D341Med (cell line): Measurements from ENCODE around the gene NLGN2.

Experiments
- DNase-seq: peaks from one replicate; pipeline ENCODE4 v3.0.0; 2012; ENCODE audit warnings: low spot score

Gene NLGN2

DNA sequence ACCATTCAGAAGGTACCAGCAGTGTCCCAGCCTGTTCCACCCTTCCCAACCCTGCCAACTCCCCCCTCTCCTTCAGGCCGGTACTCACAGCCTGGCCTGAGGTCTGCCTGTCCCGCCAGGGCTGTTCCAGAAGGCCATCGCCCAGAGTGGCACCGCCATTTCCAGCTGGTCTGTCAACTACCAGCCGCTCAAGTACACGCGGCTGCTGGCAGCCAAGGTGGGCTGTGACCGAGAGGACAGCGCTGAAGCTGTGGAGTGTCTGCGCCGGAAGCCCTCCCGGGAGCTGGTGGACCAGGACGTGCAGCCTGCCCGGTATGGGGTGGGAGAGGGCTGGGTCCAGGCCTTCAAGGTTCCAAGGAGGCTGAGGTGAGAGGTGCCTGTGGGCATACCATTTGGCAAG is 7.2 kb downstream of the NLGN2 start:
- no peak for DNase-seq

DNA sequence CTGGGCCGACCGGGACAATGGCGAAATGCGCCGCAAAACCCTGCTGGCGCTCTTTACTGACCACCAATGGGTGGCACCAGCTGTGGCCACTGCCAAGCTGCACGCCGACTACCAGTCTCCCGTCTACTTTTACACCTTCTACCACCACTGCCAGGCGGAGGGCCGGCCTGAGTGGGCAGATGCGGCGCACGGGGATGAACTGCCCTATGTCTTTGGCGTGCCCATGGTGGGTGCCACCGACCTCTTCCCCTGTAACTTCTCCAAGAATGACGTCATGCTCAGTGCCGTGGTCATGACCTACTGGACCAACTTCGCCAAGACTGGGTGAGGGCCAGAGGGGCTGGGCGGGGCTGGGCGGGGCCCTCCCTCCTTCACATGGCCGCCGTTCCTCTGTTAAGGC is 8.1 kb downstream of the NLGN2 start:
- no peak for DNase-seq

DNA sequence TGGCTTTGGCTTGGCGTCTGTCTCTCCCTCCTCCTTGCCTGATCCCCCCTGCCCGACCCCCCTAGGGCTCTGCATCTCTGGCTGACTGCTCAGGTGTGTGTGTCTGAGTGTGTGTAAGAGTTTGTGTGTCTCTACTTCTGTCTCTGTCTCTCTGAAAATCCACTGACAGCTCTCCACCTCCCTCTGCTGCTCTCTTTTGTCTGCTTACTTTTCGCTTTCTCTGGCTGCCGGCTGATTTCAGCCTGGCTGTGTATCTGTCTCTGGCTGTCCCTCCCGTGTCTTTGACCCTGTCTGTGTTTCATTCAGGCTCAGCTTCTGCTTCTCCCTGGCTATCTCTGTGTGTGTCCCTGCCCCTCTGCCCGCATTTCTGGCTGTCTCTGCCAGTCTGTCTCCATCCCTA is 8.7 kb downstream of the NLGN2 start:
- no peak for DNase-seq

DNA sequence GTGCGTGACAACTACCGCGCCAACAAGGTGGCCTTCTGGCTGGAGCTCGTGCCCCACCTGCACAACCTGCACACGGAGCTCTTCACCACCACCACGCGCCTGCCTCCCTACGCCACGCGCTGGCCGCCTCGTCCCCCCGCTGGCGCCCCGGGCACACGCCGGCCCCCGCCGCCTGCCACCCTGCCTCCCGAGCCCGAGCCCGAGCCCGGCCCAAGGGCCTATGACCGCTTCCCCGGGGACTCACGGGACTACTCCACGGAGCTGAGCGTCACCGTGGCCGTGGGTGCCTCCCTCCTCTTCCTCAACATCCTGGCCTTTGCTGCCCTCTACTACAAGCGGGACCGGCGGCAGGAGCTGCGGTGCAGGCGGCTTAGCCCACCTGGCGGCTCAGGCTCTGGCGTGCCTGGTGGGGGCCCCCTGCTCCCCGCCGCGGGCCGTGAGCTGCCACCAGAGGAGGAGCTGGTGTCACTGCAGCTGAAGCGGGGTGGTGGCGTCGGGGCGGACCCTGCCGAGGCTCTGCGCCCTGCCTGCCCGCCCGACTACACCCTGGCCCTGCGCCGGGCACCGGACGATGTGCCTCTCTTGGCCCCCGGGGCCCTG is 9.5 kb downstream of the NLGN2 start:
- DNase-seq, result no peak

DNA sequence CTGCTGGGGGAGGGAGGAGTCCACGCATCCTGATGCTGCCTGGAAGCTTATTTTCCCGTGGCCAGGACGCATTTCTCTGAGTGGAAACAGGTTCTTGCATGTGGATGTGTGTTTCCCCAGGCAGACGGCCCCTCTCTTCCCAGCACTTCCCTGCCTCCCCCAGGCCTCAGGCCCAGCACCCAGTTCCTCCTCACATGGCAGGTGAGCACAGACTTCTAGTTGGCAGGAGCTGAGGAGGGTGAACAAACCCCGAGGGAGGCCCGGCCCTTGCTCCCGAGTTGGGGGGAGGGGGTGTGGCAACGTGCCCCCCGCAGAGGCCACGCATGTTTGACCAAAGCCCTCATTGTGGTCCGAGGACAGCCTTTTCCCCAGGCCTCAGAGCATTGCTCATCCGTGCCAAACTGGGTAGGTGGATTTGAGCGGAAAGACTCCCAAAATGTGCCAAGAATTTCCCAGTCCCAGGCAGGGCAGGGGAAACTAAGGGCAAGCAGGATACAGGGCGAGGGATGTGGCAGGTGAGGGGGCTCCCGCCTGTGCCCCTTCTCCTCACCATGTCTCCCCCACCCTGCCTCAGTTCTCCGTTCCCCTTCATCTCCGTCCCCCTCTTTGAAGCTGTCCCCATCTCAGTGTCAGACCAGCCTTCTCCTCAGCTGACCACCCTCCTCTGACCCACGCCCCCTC is 11.0 kb downstream of the NLGN2 start:
- no peak for DNase-seq

DNA sequence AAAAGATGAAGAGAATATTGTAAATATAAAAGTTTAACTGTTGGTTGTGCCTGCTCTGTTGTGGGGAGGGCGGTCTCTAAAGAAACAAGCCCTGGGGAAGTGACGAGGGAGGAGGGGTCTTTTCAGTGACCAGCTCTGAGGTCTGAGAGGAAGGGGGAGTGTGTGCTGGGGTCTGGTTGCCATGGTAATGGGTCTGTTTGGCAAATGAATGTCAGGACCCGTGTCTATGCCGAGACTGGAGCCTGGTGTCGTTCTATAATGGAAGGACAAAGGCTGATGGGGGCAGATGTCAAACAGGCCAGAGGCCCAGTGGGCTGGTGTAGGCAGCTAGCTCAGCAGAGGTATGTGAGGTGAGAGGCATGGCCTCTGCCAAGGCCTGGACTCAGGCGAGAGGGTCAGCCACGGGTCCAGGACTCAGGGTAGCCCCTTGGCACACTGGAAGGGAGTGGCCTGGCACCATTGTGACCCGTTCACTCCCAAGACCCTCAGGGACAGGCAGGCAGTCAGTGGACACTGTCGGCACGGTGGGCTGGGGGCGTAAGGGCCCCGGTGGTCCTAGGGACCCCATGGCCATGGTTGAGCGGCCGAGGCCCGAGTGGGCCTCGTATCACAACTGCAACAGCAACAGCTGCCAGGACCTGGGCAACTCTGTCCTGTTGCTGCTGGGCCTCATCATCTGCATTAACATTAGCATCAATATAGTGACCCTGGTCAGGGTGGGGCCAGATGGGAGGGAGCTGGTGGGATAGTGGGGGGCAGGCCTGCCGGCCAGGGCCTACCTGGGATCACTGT is 12.4 kb downstream of the NLGN2 start, which contains the start of gene SPEM1:
TSS of gene SPEM1 (plus strand) at position 506 of the 792 bp plus-strand sequence. CDS start at position 567, 61 bp downstream.
- DNase-seq, result no peak

DNA sequence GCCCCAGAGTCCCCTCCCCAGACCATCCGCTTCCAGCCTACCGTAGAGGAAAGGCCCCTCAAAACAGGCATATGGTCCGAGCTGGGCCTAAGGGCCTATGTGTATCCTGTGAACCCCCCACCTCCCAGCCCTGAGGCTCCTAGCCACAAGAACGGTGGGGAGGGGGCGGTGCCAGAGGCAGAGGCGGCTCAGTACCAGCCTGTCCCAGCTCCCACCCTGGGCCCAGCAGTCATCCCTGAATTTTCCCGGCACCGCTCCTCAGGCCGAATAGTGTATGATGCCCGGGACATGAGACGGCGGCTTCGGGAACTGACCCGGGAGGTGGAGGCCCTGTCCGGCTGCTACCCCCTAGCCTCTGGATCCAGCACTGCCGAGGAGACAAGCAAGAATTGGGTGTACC is 13.5 kb downstream of the NLGN2 start:
- DNase-seq, result no peak

DNA sequence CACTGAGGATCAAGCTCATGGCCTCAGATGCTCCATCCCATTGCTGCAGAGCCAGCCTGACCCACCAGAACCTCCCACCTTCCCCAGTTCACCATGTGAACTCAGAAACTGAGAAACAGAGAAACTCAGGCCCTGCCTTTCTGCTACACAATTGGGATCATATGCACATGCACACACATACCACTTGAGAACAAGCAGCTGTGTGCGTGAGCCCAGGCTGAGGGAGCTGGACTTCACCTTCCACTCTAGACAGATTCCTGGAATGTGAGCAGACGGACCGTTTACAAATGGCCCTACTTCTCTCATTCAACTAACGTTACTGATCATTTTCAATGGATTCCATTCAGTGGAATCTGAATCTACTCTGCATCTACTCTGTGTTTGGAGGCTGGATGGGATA is 16.0 kb downstream of the NLGN2 start:
- DNase-seq, result no peak

DNA sequence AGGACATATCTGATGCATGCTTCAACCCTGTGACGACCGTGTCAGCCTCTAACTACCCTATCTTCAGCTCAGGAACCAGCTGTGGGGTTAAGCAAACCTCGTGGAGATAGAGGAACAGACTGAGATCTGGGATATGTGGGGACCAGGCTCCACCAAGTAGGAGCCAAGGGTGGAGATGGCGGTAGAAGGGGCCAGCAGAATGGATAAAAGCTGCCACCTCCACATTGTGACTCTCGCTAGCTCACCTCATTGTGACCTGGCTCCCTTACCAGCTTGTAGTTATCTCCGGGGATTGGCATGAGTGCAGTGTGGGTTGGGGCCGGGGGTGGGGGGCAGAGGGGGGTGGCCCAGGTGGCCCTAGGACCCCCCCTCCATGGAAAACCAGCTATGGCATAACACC is 17.7 kb downstream of the NLGN2 start, which contains the start of gene SPEM2:
TSS of gene SPEM2 (plus strand) at position 301 of the 400 bp plus-strand sequence. CDS start at position 374, 73 bp downstream.
- no peak for DNase-seq

DNA sequence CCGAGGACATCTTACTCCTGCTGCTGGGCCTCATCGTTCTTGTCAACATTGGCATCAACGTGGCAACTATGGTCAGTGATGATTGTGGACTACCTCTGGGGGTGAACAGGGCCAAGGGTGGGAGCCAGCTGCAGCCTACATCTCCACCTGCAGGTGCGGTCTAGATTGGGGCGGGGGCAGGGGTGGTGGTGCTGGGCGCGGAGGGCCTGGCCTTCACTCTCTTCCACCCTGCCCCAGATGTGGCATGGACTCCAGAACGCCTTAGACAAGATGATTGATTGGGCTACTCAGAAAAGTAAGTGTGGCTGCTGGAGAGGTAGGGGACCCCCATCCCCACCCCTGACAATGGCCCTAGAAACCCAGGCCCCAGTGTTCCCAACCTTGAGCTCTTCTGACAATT is 18.1 kb downstream of the NLGN2 start:
- DNase-seq, result no peak

DNA sequence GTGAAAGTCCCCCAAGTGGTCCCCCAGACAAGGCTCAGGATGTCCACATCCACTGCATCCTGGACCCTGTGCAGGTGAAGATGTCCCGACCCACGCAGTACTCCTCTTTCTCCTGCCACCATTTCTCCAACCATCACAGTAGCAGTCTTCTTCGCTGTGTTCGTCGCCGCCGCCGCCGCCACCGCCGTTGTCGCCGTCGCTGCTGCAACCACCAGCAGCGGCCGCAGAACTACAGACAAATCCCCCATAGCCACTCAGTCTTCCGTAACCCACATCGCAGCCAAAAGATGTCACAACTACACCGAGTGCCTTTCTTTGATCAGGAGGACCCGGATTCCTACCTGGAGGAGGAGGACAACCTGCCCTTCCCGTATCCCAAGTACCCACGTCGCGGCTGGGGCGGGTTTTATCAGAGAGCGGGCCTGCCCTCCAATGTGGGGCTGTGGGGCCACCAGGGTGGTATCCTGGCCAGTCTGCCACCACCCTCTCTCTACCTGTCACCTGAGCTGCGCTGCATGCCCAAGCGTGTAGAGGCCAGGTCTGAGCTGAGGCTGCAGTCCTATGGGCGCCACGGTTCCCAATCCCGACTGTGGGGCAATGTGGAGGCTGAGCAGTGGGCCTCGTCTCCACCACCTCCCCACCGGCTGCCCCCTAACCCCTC is 18.7 kb downstream of the NLGN2 start:
- DNase-seq, result no peak

DNA sequence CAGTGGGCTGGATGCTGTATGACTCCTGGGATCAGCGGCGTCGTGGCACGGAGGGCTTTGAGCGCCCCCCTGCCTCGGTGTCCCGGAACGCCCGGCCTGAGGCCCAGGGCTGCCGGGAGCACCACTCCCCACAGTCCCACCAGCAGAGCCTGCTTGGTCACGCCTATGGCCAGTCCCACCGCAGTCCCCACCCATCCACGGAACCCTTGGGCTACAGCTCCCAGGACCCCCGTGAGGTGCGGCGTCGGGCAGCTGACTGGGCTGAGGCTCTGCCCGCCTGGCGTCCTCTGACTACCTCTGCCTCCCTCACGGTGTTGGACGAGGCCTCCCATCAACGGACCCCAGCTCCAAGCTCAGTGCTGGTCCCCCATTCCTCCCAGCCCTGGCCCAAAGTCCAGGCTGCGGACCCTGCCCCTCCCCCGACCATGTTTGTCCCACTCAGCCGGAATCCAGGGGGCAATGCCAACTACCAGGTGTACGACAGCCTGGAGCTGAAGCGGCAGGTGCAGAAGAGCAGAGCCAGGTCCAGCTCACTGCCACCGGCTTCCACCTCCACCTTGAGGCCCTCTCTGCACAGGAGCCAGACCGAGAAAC is 19.3 kb downstream of the NLGN2 start:
- DNase-seq, result no peak

DNA sequence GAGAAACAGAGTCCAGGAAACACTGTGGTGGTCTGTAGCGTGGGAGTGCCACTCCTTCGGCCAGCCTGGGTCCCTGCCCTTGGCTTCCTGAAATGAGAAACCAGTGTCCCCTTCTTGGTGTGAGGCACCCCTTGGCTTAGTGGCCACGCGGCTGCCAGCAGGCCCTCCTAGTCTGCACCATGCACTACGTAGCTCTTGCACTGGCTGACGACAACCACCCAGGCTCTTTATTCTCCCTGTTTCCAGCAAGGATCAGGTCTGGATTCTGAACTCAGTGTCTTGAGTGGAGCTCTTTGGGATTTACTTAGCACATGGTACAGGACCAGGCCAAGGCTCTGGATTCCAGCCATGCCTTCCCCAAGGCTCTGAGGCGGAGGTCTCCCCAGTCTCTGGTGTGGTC is 19.9 kb downstream of the NLGN2 start:
- no peak for DNase-seq

DNA sequence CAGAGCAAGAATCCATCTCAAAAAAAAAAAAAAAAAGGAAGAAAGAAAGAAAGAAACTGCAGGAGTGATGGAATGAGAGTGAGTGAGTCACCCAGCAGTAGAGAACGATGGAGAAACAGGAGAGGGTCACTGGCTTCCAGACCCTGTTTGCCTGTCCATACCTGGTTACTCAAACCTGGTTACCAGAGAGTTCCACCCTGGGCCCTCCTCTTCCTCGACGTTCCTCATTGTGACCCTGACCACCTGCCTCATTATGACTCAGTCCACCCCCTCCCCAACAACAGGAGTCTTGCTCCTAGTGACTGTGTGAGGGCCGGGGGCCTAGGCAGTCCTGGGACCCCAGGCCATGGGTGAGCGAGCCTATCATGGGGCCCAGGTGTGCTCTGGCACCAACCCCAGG is 20.9 kb downstream of the NLGN2 start, which contains the start of gene SPEM3:
TSS of gene SPEM3 (plus strand) at position 301 of the 400 bp plus-strand sequence. CDS start at position 347, 46 bp downstream.
- no peak for DNase-seq

DNA sequence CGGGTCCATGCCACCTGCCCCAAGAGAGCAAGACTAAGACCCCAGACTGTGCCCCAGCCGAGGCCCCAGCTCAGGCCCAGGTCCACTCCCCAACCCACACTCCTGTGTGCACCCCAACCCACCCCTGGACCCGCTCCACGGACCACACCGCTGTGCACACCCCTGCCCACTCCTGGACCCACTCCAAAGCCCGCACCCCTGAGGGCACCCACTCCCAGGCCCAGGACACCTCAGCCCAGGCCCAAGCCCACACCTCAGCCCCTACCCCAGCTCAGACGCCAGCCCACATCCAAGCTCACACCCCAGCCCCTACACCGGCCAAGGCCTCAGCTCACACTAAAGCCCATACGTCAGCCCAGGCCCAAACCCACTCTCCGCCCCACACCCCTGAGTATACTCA is 22.1 kb downstream of the NLGN2 start:
- DNase-seq, result no peak

DNA sequence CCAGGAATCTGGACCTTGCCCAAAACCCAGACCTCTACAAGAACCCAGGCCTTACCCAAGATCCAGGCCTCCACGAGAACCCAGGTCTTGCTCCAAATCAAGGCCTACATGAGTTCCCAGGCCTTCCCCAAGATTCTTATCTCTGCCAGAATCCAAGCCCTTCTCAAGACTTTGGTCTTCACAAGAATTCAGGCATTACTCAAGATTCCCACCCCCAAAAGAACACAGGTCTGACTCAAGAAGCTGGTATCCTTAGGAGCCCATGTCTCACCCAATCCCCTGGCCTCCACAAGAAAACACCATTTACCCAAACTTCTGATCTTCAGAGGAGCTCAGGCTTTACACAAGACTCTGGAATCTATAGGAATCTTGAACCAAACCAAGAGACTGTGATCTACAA is 23.6 kb downstream of the NLGN2 start:
- no peak for DNase-seq

DNA sequence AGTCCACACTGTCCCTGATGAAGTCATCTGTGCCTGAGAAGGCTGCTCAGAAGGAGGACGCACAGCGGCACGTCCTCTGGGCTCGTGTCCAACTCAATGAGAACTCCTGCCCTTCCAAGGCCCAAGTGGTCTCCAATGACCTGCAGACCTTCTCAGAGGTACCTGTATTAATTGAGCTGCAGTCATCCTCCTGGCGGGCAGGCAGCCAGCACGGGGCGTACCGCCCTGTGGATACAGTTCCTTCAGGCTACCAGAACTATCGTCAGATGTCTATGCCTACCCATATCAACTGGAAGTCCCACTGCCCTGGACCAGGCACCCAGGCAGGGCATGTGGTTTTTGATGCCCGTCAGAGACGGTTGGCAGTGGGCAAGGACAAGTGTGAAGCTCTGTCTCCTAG is 24.7 kb downstream of the NLGN2 start:
- no peak for DNase-seq

DNA sequence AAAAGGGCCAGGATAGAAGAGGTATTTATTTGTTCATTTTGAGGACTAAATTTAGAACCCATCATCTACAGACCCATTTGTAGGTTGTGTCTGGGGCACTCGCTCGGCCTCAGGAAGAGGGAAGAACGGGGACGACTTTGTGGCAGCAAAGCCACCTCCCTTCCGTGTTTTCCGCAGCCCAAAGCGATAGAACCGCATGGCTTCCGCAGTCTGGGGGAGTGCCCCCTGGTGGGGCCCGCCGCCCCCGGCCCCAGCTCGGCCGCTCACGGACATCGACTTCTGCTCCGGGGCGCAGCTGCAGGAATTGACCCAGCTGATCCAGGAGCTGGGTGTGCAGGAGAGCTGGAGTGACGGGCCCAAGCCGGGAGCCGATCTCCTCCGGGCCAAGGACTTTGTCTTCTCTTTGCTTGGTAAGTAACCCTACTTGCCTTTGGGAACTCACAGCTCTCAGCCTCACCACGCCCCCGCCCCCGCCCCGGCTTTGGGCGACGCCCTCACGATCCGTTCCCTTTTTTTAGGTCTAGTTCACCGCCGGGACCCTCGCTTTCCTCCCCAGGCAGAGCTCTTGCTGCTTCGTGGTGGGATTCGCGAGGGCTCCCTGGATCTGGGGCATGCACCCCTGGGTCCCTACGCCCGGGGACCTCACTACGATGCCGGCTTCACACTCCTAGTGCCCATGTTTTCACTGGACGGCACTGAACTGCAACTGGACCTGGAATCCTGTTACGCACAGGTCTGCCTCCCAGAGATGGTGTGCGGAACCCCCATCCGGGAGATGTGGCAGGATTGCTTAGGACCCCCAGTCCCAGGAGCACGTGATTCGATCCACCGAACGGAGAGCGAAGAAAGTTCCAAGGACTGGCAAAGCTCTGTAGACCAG is 28.3 kb downstream of the NLGN2 start:
- no peak for DNase-seq

DNA sequence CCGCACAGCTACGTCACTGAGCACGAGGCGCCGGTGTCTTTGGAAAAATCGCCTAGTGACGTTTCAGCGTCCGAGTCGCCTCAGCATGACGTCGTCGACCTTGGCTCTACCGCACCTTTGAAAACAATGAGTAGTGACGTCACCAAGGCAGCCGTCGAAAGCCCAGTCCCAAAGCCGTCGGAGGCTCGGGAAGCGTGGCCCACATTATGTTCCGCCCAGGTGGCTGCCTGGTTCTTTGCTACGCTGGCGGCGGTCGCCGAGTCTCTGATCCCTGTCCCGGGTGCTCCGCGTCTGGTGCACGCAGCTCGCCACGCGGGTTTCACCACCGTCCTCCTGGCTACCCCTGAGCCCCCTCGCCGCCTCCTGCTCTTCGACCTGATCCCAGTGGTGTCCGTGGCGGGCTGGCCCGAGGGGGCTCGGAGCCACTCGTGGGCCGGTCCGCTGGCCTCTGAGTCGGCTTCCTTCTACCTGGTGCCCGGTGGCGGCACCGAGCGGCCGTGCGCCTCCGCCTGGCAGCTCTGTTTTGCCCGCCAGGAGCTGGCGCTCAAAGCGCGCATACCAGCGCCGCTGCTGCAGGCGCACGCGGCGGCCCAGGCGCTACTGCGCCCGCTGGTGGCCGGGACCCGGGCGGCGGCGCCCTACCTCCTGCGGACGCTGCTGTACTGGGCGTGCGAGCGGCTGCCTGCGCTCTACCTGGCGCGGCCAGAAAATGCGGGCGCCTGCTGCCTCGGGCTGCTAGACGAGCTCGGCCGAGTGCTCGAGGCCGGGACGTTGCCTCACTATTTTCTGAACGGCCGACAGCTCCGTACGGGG is 29.1 kb downstream of the NLGN2 start:
- DNase-seq, result peak; percentile 85

DNA sequence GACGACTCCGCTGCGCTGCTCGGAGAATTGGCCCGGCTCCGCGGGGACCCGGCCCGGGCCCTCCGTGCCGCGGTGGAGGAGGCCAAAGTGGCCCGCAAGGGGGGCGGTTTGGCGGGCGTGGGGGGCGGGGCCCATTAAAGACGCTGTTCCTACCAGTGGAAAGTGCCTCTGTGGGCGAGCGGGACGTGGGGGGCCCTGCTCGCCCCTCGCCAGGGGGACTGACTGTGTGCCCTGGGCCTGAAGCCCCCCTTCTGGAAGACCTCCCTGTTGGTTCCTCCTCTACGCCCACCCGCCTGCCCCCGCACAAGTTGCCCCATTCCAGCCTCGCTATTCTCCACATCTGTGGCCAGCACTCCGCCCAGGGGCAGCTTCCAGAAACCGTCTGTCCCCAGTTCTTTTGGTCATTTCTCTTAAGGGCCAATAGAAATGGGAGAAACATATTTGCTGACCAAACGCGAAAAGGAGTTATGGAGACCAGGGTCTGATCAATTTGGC is 29.8 kb downstream of the NLGN2 start:
- DNase-seq, result no peak
